SK-N-SH (cell line): ENCODE measurements around the gene NUMA1. TPM values are rescaled to one million over a fixed set of nuclear protein-coding genes. Genes with fewer than 3 reads are reported as not detected.

ENCODE experiments used
- CTCF ChIA-PET: fragments of 300-600, 350-600 bp; formaldehyde crosslinking; extraction: SDS; loops from one replicate; lab custom pipeline; 2021; lab: Yijun Ruan, JAX
- POLR2A ChIA-PET: fragments of 350-600 bp; sonication (Branson Sonifier 250); formaldehyde crosslinking; extraction: SDS; loops from one replicate; lab custom pipeline; 2020; ENCODE audit warnings: antibody characterized with exemption, inconsistent platforms; lab: Yijun Ruan, JAX
- DNase-seq: peaks from one replicate; pipeline ENCODE4 v3.0.0; 2012
- H2AFZ ChIP-seq: fragments of 200-600 bp; sonication (generic); 2 replicates; pipeline ENCODE4 v1.8.1; 2016; ENCODE audit warnings: antibody characterized with exemption, mild to moderate bottlenecking, low read depth
- H3F3A ChIP-seq: fragments of 200-600 bp; sonication (generic); replicated peaks from 2 replicates; pipeline ENCODE3; 2016; ENCODE audit warnings: antibody characterized with exemption, mild to moderate bottlenecking; ENCODE audit not compliant: insufficient read depth
- H3K27ac ChIP-seq, 2 experiments: fragments of 200-500 bp in 1 of 2; fragments of 200-600 bp in 1 of 2; sonication (Bioruptor generic) in 1 of 2; sonication (generic), shearing (Covaris generic) in 1 of 2; 2 replicates each; pipeline versions ENCODE4 v1.5.1 to v1.6.1; 2014 to 2016; ENCODE audit warnings: low read depth in 2 of 2, inconsistent platforms in 1 of 2, low read length in 1 of 2, mild to moderate bottlenecking in 1 of 2, mixed read lengths in 1 of 2
- H3K27me3 ChIP-seq: fragments of 200-600 bp; sonication (generic), shearing (Covaris generic); 2 replicates; pipeline ENCODE4 v1.6.1; 2016; ENCODE audit warnings: mixed run types; ENCODE audit not compliant: insufficient read depth
- H3K36me3 ChIP-seq, 2 experiments: fragments of 200-500 bp in 1 of 2; fragments of 200-600 bp in 1 of 2; sonication (Bioruptor generic) in 1 of 2; sonication (generic) in 1 of 2; replicated peaks in 1 of 2; 2 replicates each; pipeline versions ENCODE3 to v1.5.1; 2014 to 2016; ENCODE audit warnings: low read length in 1 of 2, mild to moderate bottlenecking in 1 of 2; ENCODE audit not compliant: insufficient read depth in 2 of 2, control insufficient read depth in 1 of 2
- H3K4me1 ChIP-seq, 2 experiments: fragments of 200-500 bp in 1 of 2; fragments of 200-600 bp in 1 of 2; sonication (Bioruptor generic) in 1 of 2; sonication (generic), shearing (Covaris generic) in 1 of 2; 2 replicates each; pipeline versions ENCODE4 v1.5.1 to v1.6.1; 2014 to 2016; ENCODE audit warnings: low read depth in 1 of 2, low read length in 1 of 2, mixed run types in 1 of 2; ENCODE audit not compliant: insufficient read depth in 2 of 2, control insufficient read depth in 1 of 2
- H3K4me2 ChIP-seq: fragments of 200-600 bp; sonication (generic), shearing (Covaris generic); 2 replicates; pipeline ENCODE4 v1.6.1; 2017; ENCODE audit warnings: mixed run types
- H3K4me3 ChIP-seq, 2 experiments: fragments of 200-500 bp in 1 of 2; fragments of 200-600 bp in 1 of 2; sonication (Bioruptor generic) in 1 of 2; sonication (generic), shearing (Covaris generic) in 1 of 2; 2 replicates each; pipeline versions ENCODE4 v1.5.1 to v1.8.1; 2014 to 2016; ENCODE audit warnings: low read depth in 2 of 2, inconsistent platforms in 1 of 2, low read length in 1 of 2, mild to moderate bottlenecking in 1 of 2, mixed read lengths in 1 of 2, moderate library complexity in 1 of 2
- H3K79me2 ChIP-seq: fragments of 200-600 bp; sonication (generic); 2 replicates; pipeline ENCODE4 v1.8.1; 2017; ENCODE audit warnings: mild to moderate bottlenecking; ENCODE audit not compliant: insufficient read depth
- H3K9ac ChIP-seq: fragments of 200-600 bp; sonication (generic); 2 replicates; pipeline ENCODE4 v1.6.1; 2017; ENCODE audit warnings: mixed run types
- H3K9me2 ChIP-seq: fragments of 200-600 bp; sonication (generic); 2 replicates; pipeline ENCODE4 v1.6.1; 2017; ENCODE audit warnings: mixed run types
- H3K9me3 ChIP-seq: fragments of 200-600 bp; sonication (generic); 2 replicates; pipeline ENCODE4 v1.6.1; 2017; ENCODE audit warnings: mixed run types, mild to moderate bottlenecking, moderate library complexity
- H4K20me1 ChIP-seq: fragments of 200-600 bp; sonication (generic); 2 replicates; pipeline ENCODE4 v1.6.1; 2017; ENCODE audit warnings: mild to moderate bottlenecking, mixed run types; ENCODE audit not compliant: insufficient read depth
- JUND ChIP-seq: IDR thresholded peaks from 2 replicates; pipeline ENCODE4 v1.4.0; 2012
- MAX ChIP-seq: IDR thresholded peaks from 2 replicates; pipeline ENCODE4 v1.4.0; 2012; ENCODE audit warnings: low read depth
- MEF2A ChIP-seq: IDR thresholded peaks from 2 replicates; pipeline ENCODE4 v1.4.0; 2012; ENCODE audit warnings: low read depth, borderline replicate concordance
- MXI1 ChIP-seq: IDR thresholded peaks from 2 replicates; pipeline ENCODE4 v1.6.1; 2012; ENCODE audit warnings: mild to moderate bottlenecking, low read depth, low read length, improper control_type of control experiment
- RCOR1 ChIP-seq: fragments of 150-350 bp; IDR thresholded peaks from 2 replicates; pipeline ENCODE4 v1.6.1; 2017; ENCODE audit warnings: antibody characterized with exemption, low read length
- SMC3 ChIP-seq: IDR thresholded peaks from 2 replicates; pipeline ENCODE4 v1.6.1; 2012; ENCODE audit warnings: low read depth, low read length, improper control_type of control experiment
- TAF1 ChIP-seq: IDR thresholded peaks from 2 replicates; pipeline ENCODE4 v1.6.1; 2012; ENCODE audit warnings: low read depth, mild to moderate bottlenecking, low read length, moderate library complexity, borderline replicate concordance
- TCF12 ChIP-seq: IDR thresholded peaks from 2 replicates; pipeline ENCODE4 v1.4.0; 2012
- TEAD4 ChIP-seq: IDR thresholded peaks from 2 replicates; pipeline ENCODE4 v1.4.0; 2012; ENCODE audit warnings: mild to moderate bottlenecking, borderline replicate concordance; ENCODE audit not compliant: insufficient read depth
- WGBS: methylation state at CpG from one replicate; pipeline ENCODE4 v1.1.6; 2017; ENCODE audit warnings: low lambda C conversion rate; 5-methylcytosine and 5-hydroxymethylcytosine counted together
- polyA plus RNA-seq, 3 experiments: library from polyadenylated mRNA; depleted of rRNA; stranded (reverse); fragments of >200 nt; gene quantifications; 2 replicates each; pipeline ENCODE4 v1.2.3, GENCODE V29; 2012

NUMA1 gene
- polyA plus RNA-seq, 1 of the 3 experiments (the other 2 are of a cell fraction): 111 TPM

- Histone ChIP-seq H3K4me3 (peak overlapping the region; percentile 71 to 77), H3K36me3 (peaks cover 2 to 5% of the 10 kb centered on the region in 2 experiments), H3K9ac (peak overlapping the region; percentile 93), H3K27ac (peak overlapping the region; percentile 96), H3K4me1 (peaks cover 6 to 16% of the 10 kb centered on the region in 2 experiments; a peak in 3 of 4 replicates), H4K20me1 (no peaks in the 10 kb centered on the region), H2AFZ (peak overlapping the region; percentile 58), H3K9me3 (no peaks in the 10 kb centered on the region), H3K4me2 (peak overlapping the region; percentile 79), H3K79me2 (no peaks in the 10 kb centered on the region), H3K9me2 (no peaks in the 10 kb centered on the region), H3K27me3 (no peaks in the 10 kb centered on the region), H3F3A (peaks cover 3% of the 10 kb centered on the region)
- DNase-seq: no peak
- ChIA-PET CTCF (interaction anchor here (0.8 to 4.5 kb wide), 7 partner anchors 16 to 322 kb away, joined by 3 to 21 read pairs (median 4); no protein-coding TSS in a partner anchor), POLR2A (interaction anchor here (0.6 to 2.2 kb wide), 9 partner anchors 9 to 303 kb away, joined by 3 to 11 read pairs (median 5); partner anchors contain the start of genes LAMTOR1, RNF121 and XNDC1N)
- TF ChIP-seq TCF12 (no peak), SMC3 (0 out of 2 replicates have a peak, but pooled peaks have one; percentile 5)
- 1% methylated on average over 10 of the region's 10 CpGs for WGBS
Measured at GRCh38 chr11:72111300-72112142, 31.2 kb upstream of the NUMA1 start.

DNA sequence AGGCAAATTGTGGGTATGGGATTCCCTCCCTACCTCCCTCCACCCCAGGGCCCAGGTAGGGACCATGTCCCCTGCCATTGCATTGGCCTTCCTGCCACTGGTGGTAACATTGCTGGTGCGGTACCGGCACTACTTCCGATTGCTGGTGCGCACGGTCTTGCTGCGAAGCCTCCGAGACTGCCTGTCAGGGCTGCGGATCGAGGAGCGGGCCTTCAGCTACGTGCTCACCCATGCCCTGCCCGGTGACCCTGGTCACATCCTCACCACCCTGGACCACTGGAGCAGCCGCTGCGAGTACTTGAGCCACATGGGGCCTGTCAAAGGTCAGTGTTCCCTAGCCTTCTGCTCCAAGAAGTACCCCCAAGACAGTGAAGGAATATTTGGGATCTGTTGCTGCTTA is 25.5 kb upstream of the NUMA1 start, which contains the start of gene TOMT:
Gene TOMT (plus strand): TSS at position 37 of the 400 bp plus-strand sequence. CDS start 28 bp downstream, at position 65.
- no peak within 1 kb of the TSS for H3K27ac ChIP-seq
- H3K9ac ChIP-seq: no peak within 1 kb of the TSS
- H3K9me3 ChIP-seq: no peaks in the 10 kb centered on the region
- no peak within 1 kb of the TSS for H2AFZ ChIP-seq
- H3F3A ChIP-seq: peaks cover 9% of the 10 kb centered on the region
- WGBS: 100% methylated on average over 8 of the region's 14 CpGs
- H4K20me1 ChIP-seq: no peaks in the 10 kb centered on the region
- no peak for TF ChIP-seq JUND
- no peak for TF ChIP-seq TAF1
- no peak for TF ChIP-seq RCOR1
- no peak for TF ChIP-seq TEAD4
- TF ChIP-seq MAX: no peak
- TF ChIP-seq, all 33 proteins: peak for 0
- ChIA-PET POLR2A (no interaction called here), CTCF (interaction anchor here (2.1 kb wide), 1 partner anchor 15 kb away, joined by 6 read pairs; no protein-coding TSS in a partner anchor)
- H3K4me2 ChIP-seq: no peak within 1 kb of the TSS
- H3K79me2 ChIP-seq: peaks cover 22% of the 10 kb centered on the region
- H3K4me1 ChIP-seq: peaks cover 4 to 24% of the 10 kb centered on the region in 2 experiments; a peak in 2 of 4 replicates
- no peak within 1 kb of the TSS for H3K4me3 ChIP-seq
- no peaks in the 10 kb centered on the region for H3K9me2 ChIP-seq
- DNase-seq: no peak
- peaks cover 5 to 9% of the 10 kb centered on the region in 2 experiments for H3K36me3 ChIP-seq
- H3K27me3 ChIP-seq: no peaks in the 10 kb centered on the region

GRCh38 chr11:72103754-72104167 is 23.4 kb upstream of the NUMA1 start:
- peak overlapping the region; percentile 35 to 88 for H3K4me3 ChIP-seq
- no peaks in the 10 kb centered on the region for H3K9me3 ChIP-seq
- H3K79me2 ChIP-seq: peaks cover 42% of the 10 kb centered on the region
- no peak for DNase-seq
- peaks cover 0 to 23% of the 10 kb centered on the region in 2 experiments for H3K36me3 ChIP-seq
- CTCF ChIA-PET: interaction anchor here (0.8 to 16.4 kb wide), 5 partner anchors 12 to 124 kb away, joined by 3 to 416 read pairs (median 3); no protein-coding TSS in a partner anchor
- peaks cover 9% of the 10 kb centered on the region for H3F3A ChIP-seq
- H3K4me1 ChIP-seq: peaks cover 4 to 28% of the 10 kb centered on the region in 2 experiments; a peak in 2 of 4 replicates
- H3K4me2 ChIP-seq: peak overlapping the region; percentile 74
- 90% methylated on average over 11 of the region's 11 CpGs for WGBS
- POLR2A ChIA-PET: interaction anchor here (0.7 to 2.3 kb wide), 3 partner anchors 9 to 66 kb away, joined by 3 to 11 read pairs (median 3); partner anchors contain the start of gene ANAPC15
- H3K27ac ChIP-seq: peak overlapping the region; percentile 79 to 95
- no peaks in the 10 kb centered on the region for H3K9me2 ChIP-seq
- TF ChIP-seq MEF2A: no peak
- TF ChIP-seq MXI1: no peak
- no peak for TF ChIP-seq TCF12
- no peak for TF ChIP-seq TAF1
- peak overlapping the region; percentile 47 for H3K9ac ChIP-seq
- peak overlapping the region; percentile 93 for H2AFZ ChIP-seq
- H3K27me3 ChIP-seq: no peaks in the 10 kb centered on the region
- H4K20me1 ChIP-seq: no peaks in the 10 kb centered on the region
